HepG2 (cell line): ENCODE data around the gene ACSS2. TPM values are rescaled to one million over a fixed set of nuclear protein-coding genes. Genes with fewer than 3 reads are reported as not detected.

Source experiments
- DMTF1 ChIP-seq: sonication (generic); formaldehyde crosslinking; IDR thresholded peaks from 2 replicates; pipeline ENCODE4 v1.4.0; 2020; ENCODE audit warnings: mild to moderate bottlenecking, missing genetic modification reagents
- HMGXB3 ChIP-seq: sonication (generic); formaldehyde crosslinking; IDR thresholded peaks from 2 replicates; pipeline ENCODE4 v1.4.0; 2020; ENCODE audit warnings: missing genetic modification reagents, borderline replicate concordance
- KDM2A ChIP-seq: sonication (generic); formaldehyde crosslinking; IDR thresholded peaks from 2 replicates; pipeline ENCODE4 v1.4.0; 2020; ENCODE audit warnings: low read depth, missing genetic modification reagents, borderline replicate concordance
- MTA3 ChIP-seq: sonication (generic); formaldehyde crosslinking; IDR thresholded peaks from 2 replicates; pipeline ENCODE4 v1.4.0; 2020; ENCODE audit warnings: missing genetic modification reagents
- MXD3 ChIP-seq: IDR thresholded peaks from 2 replicates; pipeline ENCODE4 v1.6.1; 2016; ENCODE audit warnings: mild to moderate bottlenecking, missing biosample characterization, missing genetic modification reagents
- NAIF1 ChIP-seq: sonication (generic); formaldehyde crosslinking; IDR thresholded peaks from 2 replicates; pipeline ENCODE4 v1.5.0; 2020; ENCODE audit warnings: mild to moderate bottlenecking, missing genetic modification reagents, borderline replicate concordance
- NFE2L1 ChIP-seq: sonication (generic); formaldehyde crosslinking; IDR thresholded peaks from 2 replicates; pipeline ENCODE4 v1.4.0; 2020; ENCODE audit warnings: missing genetic modification reagents, mild to moderate bottlenecking, borderline replicate concordance
- NPAS2 ChIP-seq: sonication (generic); formaldehyde crosslinking; IDR thresholded peaks from 2 replicates; pipeline ENCODE4 v1.8.0; 2022; ENCODE audit warnings: mild to moderate bottlenecking, missing genetic modification reagents, borderline replicate concordance
- POLR2G ChIP-seq: fragments of 200-400 bp; formaldehyde crosslinking; IDR thresholded peaks from 2 replicates; pipeline ENCODE4 v1.6.1; 2018; ENCODE audit warnings: mild to moderate bottlenecking, low read depth, low read length, moderate library complexity
- PRPF4 ChIP-seq: fragments of 200-400 bp; formaldehyde crosslinking; IDR thresholded peaks from 2 replicates; pipeline ENCODE4 v1.6.1; 2016; ENCODE audit warnings: low read length, low read depth; ENCODE audit not compliant: poor library complexity, severe bottlenecking
- RFX1 ChIP-seq: fragments of 450-650 bp; IDR thresholded peaks from 2 replicates; pipeline ENCODE4 v1.6.1; 2017
- TBX3 ChIP-seq: fragments of 450-650 bp; IDR thresholded peaks from 2 replicates; pipeline ENCODE4 v1.6.1; 2017; ENCODE audit warnings: antibody characterized with exemption, mild to moderate bottlenecking, inconsistent platforms, borderline replicate concordance
- ZMYM3 ChIP-seq: sonication (generic); formaldehyde crosslinking; IDR thresholded peaks from 2 replicates; pipeline ENCODE4 v1.5.1; 2020; ENCODE audit warnings: mild to moderate bottlenecking, missing genetic modification reagents
- ZNF3 ChIP-seq: IDR thresholded peaks from 2 replicates; pipeline ENCODE4 v1.7.0; 2017; ENCODE audit warnings: inconsistent platforms
- ZNF354B ChIP-seq: sonication (generic); formaldehyde crosslinking; IDR thresholded peaks from 2 replicates; pipeline ENCODE4 v1.8.0; 2022; ENCODE audit warnings: mild to moderate bottlenecking, missing genetic modification reagents
- ZNF503 ChIP-seq: sonication (generic); formaldehyde crosslinking; IDR thresholded peaks from 2 replicates; pipeline ENCODE4 v1.4.0; 2020; ENCODE audit warnings: missing genetic modification reagents
- ZNF703 ChIP-seq: sonication (generic); formaldehyde crosslinking; IDR thresholded peaks from 2 replicates; pipeline ENCODE4 v1.5.1; 2020; ENCODE audit warnings: missing genetic modification reagents, mild to moderate bottlenecking, moderate library complexity, borderline replicate concordance
- ZNF781 ChIP-seq: sonication (generic); formaldehyde crosslinking; IDR thresholded peaks from 2 replicates; pipeline ENCODE4 v1.5.1; 2020; ENCODE audit warnings: borderline replicate concordance, mild to moderate bottlenecking, missing genetic modification reagents; ENCODE audit errors: not compliant biosample characterization
- polyA plus RNA-seq, 8 experiments: library from polyadenylated mRNA; depleted of rRNA in 3 of 8; stranded (reverse) in 7 of 8; unstranded in 1 of 8; fragments of >200 nt; fragmentation: Illumina TruSeq in 4 of 8; extraction: Trizol in 4 of 8; gene quantifications; 2 replicates each; pipeline versions ENCODE4 v1.2.1 to v1.2.3, GENCODE V29; 2011 to 2016; ENCODE audit warnings: low read depth in 4 of 8, missing spikeins in 1 of 8, mixed read lengths in 1 of 8; ENCODE audit not compliant: insufficient read depth in 1 of 8
- total RNA-seq, 5 experiments: library from RNA; depleted of rRNA; stranded (reverse); fragments of >200 nt; fragmentation: Illumina TruSeq; extraction: Trizol; gene quantifications; 2 replicates each; pipeline ENCODE4 v1.2.3, GENCODE V29; 2016; ENCODE audit warnings: low read depth in 1 of 5
- TF ChIP-seq, protein P1 (sequence below): IDR thresholded peaks from 2 replicates; pipeline ENCODE4 v1.6.1; 2016; ENCODE audit warnings: missing genetic modification reagents, missing compliant biosample characterization

ACSS2 gene
- total and polyA plus RNA-seq, 2 of the 13 experiments (the other 11 are each of a cell fraction or from before 2014, with no cell fraction given), result 72.8 to 89.7 TPM

- TF ChIP-seq ZNF703 (CRISPR knock-in tag) (peak; percentile 82; the same call in 1 of the 2 replicates), ZNF781 (CRISPR knock-in tag) (peak; percentile 86), NFE2L1 (CRISPR knock-in tag) (0 out of 2 replicates have a peak, but pooled peaks have one; percentile 4), ZMYM3 (CRISPR knock-in tag) (peak; percentile 84), NPAS2 (CRISPR knock-in tag) (no peak), HMGXB3 (CRISPR knock-in tag) (no peak; the same call in 1 of the 2 replicates), RFX1 (no peak), DMTF1 (CRISPR knock-in tag) (peak; percentile 92; the same call in 1 of the 2 replicates), NAIF1 (peak; percentile 96; the same call in 1 of the 2 replicates), TBX3 (peak; percentile 69; the same call in 1 of the 2 replicates), POLR2G (peak; percentile 99), ZNF503 (CRISPR knock-in tag) (0 out of 2 replicates have a peak, but pooled peaks have one; percentile 62), PRPF4 (peak; percentile 78), MTA3 (no peak; the same call in 1 of the 2 replicates), KDM2A (CRISPR knock-in tag) (peak; percentile 97), ZNF3 (CRISPR knock-in tag) (peak; percentile 96), ZNF354B (peak; percentile 71; the same call in 1 of the 2 replicates), MXD3 (CRISPR knock-in tag) (peak; percentile 92)
- TF ChIP-seq, protein P1, sequence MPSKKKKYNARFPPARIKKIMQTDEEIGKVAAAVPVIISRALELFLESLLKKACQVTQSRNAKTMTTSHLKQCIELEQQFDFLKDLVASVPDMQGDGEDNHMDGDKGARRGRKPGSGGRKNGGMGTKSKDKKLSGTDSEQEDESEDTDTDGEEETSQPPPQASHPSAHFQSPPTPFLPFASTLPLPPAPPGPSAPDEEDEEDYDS (CRISPR knock-in tag), result peak; percentile 99
These were observed 79.0 kb downstream of the ACSS2 start, which contains the start of the genes GSS and MYH7B (continued) for GRCh38 chr20:34955231-34956040.
